GM19452 (cell line): ENCODE data around the gene LBX2.
"Not testable (repeated sequence)": the region's sequence is repeated elsewhere in the genome, so short reads cannot be mapped to it uniquely, and the experiment has no call there.

Source experiments
- ATAC-seq: cut with Tn5 transposase; IDR thresholded peaks from one replicate; pipeline ENCODE4 v1.9.1; 2021; ENCODE audit not compliant: unreplicated experiment

Gene LBX2

GRCh38 chr2:74486141-74486540 is 13.3 kb downstream of the LBX2 start:
- no peak for ATAC-seq

GRCh38 chr2:74483675-74484164 is 15.7 kb downstream of the LBX2 start:
- ATAC-seq: not testable (repeated sequence)

- peak; percentile 91 for ATAC-seq
These were observed 16.4 kb downstream of the LBX2 start, which contains the start of the genes CCDC142 and TTC31 for GRCh38 chr2:74482801-74483674. Gene CCDC142 (minus strand): TSS chr2:74482998. CDS start chr2:74482837, 161 bp downstream. Gene TTC31 (plus strand): TSS chr2:74483081. CDS start chr2:74483096, 15 bp downstream.

- ATAC-seq: peak; percentile 41
These were observed 17.2 kb downstream of the LBX2 start for GRCh38 chr2:74481961-74482800.

- ATAC-seq: no peak
These were observed 18.0 kb downstream of the LBX2 start for GRCh38 chr2:74481431-74481830.

- no peak for ATAC-seq
These were observed 24.5 kb downstream of the LBX2 start for GRCh38 chr2:74474899-74475298.

GRCh38 chr2:74474481-74474880 is 24.9 kb downstream of the LBX2 start:
- no peak for ATAC-seq

GRCh38 chr2:74472945-74473258 is 26.5 kb downstream of the LBX2 start:
- ATAC-seq: no peak

GRCh38 chr2:74472086-74472944 is 27.1 kb downstream of the LBX2 start, which contains the start of gene MRPL53:
Gene MRPL53 (minus strand): TSS chr2:74472680. CDS start chr2:74472660, 20 bp downstream.
- ATAC-seq: peak; percentile 82

- no peak for ATAC-seq
These were observed 27.9 kb downstream of the LBX2 start for GRCh38 chr2:74471332-74472065.

GRCh38 chr2:74470742-74471141 is 28.7 kb downstream of the LBX2 start:
- not testable (repeated sequence) for ATAC-seq

- ATAC-seq: no peak
These were observed 35.0 kb downstream of the LBX2 start for GRCh38 chr2:74464406-74464805.

- ATAC-seq: no peak
These were observed 36.7 kb downstream of the LBX2 start for GRCh38 chr2:74462786-74463105.

GRCh38 chr2:74462054-74462785 is 37.2 kb downstream of the LBX2 start:
- no peak for ATAC-seq

- no peak for ATAC-seq
These were observed 38.0 kb downstream of the LBX2 start for GRCh38 chr2:74461187-74462053.

- not testable (repeated sequence) for ATAC-seq
These were observed 39.2 kb downstream of the LBX2 start for GRCh38 chr2:74460187-74460586.

- not testable (repeated sequence) for ATAC-seq
These were observed 39.8 kb downstream of the LBX2 start for GRCh38 chr2:74459503-74460118.

- no peak for ATAC-seq
These were observed 40.5 kb downstream of the LBX2 start for GRCh38 chr2:74458938-74459363.
